H9 (cell line): ENCODE data around the gene DKK3. TPM values are rescaled to one million over a fixed set of nuclear protein-coding genes. Genes with fewer than 3 reads are reported as not detected.

Experiments
- DNase-seq: peaks from one replicate; pipeline ENCODE4 v3.0.0-alpha.2; 2017
- H2AFZ ChIP-seq: one replicate; pipeline ENCODE4 v1.6.1; 2013; ENCODE audit warnings: mild to moderate bottlenecking, low read length, control low read depth, moderate library complexity
- H2AK5ac ChIP-seq: 2 replicates; pipeline ENCODE4 v1.6.1; 2013; ENCODE audit warnings: low read length, control low read depth, mixed read lengths; ENCODE audit not compliant: insufficient read length
- H2BK120ac ChIP-seq: one replicate; pipeline ENCODE4 v1.6.1; 2013; ENCODE audit warnings: low read depth, mild to moderate bottlenecking, low read length, control low read depth, inconsistent platforms; ENCODE audit not compliant: poor library complexity, severe bottlenecking
- H2BK12ac ChIP-seq: 2 replicates; pipeline ENCODE4 v1.6.1; 2013; ENCODE audit warnings: low read length, control low read depth, mixed read lengths, low read depth; ENCODE audit not compliant: insufficient read length
- H2BK15ac ChIP-seq: 2 replicates; pipeline ENCODE4 v1.6.1; 2013; ENCODE audit warnings: low read depth, low read length, control low read depth
- H2BK20ac ChIP-seq: one replicate; pipeline ENCODE4 v1.6.1; 2013; ENCODE audit warnings: low read depth, mild to moderate bottlenecking, low read length, control low read depth, inconsistent platforms; ENCODE audit not compliant: poor library complexity, severe bottlenecking
- H2BK5ac ChIP-seq: 2 replicates; pipeline ENCODE4 v1.6.1; 2013; ENCODE audit warnings: low read length, control low read depth, mixed read lengths; ENCODE audit not compliant: insufficient read length
- H3K14ac ChIP-seq: 2 replicates; pipeline ENCODE4 v1.6.1; 2013; ENCODE audit warnings: low read length, control low read depth; ENCODE audit not compliant: insufficient read depth
- H3K18ac ChIP-seq: 2 replicates; pipeline ENCODE4 v1.6.1; 2013; ENCODE audit warnings: low read depth, mild to moderate bottlenecking, mixed read lengths, low read length, control low read depth; ENCODE audit not compliant: insufficient read length
- H3K23ac ChIP-seq: 2 replicates; pipeline ENCODE4 v1.6.1; 2013; ENCODE audit warnings: low read length, control low read depth, mixed read lengths, low read depth; ENCODE audit not compliant: insufficient read length
- H3K23me2 ChIP-seq: 2 replicates; pipeline ENCODE4 v1.6.1; 2013; ENCODE audit warnings: low read depth, mild to moderate bottlenecking, mixed read lengths, low read length, control low read depth; ENCODE audit not compliant: insufficient read length, poor library complexity, severe bottlenecking
- H3K27ac ChIP-seq: 2 replicates; pipeline ENCODE4 v1.5.1; 2013; ENCODE audit warnings: low read length, control low read depth, mixed read lengths, low read depth; ENCODE audit not compliant: insufficient read length
- H3K27me3 ChIP-seq: 2 replicates; pipeline ENCODE4 v1.6.1; 2013; ENCODE audit warnings: low read length, control low read depth, inconsistent platforms; ENCODE audit not compliant: insufficient read depth
- H3K4ac ChIP-seq: 2 replicates; pipeline ENCODE4 v1.6.1; 2013; ENCODE audit warnings: low read depth, mild to moderate bottlenecking, control low read depth, inconsistent platforms, low read length, moderate library complexity
- H3K4me1 ChIP-seq: 2 replicates; pipeline ENCODE4 v1.6.1; 2013; ENCODE audit warnings: low read length, control low read depth, inconsistent platforms; ENCODE audit not compliant: insufficient read depth
- H3K4me2 ChIP-seq: 2 replicates; pipeline ENCODE4 v1.6.1; 2013; ENCODE audit warnings: low read length, control low read depth, mixed read lengths; ENCODE audit not compliant: insufficient read length, insufficient read depth
- H3K56ac ChIP-seq: 2 replicates; pipeline ENCODE4 v1.6.1; 2013; ENCODE audit warnings: low read depth, mild to moderate bottlenecking, mixed read lengths, low read length, control low read depth; ENCODE audit not compliant: insufficient read length
- H3K79me1 ChIP-seq: 2 replicates; pipeline ENCODE4 v1.6.1; 2013; ENCODE audit warnings: low read depth, mild to moderate bottlenecking, moderate library complexity, low read length, control low read depth, inconsistent platforms; ENCODE audit not compliant: insufficient read depth, poor library complexity, severe bottlenecking
- H3K79me2 ChIP-seq: 2 replicates; pipeline ENCODE4 v1.6.1; 2013; ENCODE audit warnings: low read length, control low read depth, inconsistent platforms; ENCODE audit not compliant: insufficient read depth
- H3K9ac ChIP-seq: 2 replicates; pipeline ENCODE4 v1.6.1; 2013; ENCODE audit warnings: low read length, control low read depth, mixed read lengths; ENCODE audit not compliant: insufficient read length; ENCODE audit errors: extremely low read depth
- H3K9me3 ChIP-seq: one replicate; pipeline ENCODE4 v1.6.1; 2013; ENCODE audit warnings: low read depth, low read length, inconsistent platforms; ENCODE audit not compliant: control insufficient read depth
- H3T11ph ChIP-seq: one replicate; pipeline ENCODE4 v1.6.1; 2013; ENCODE audit warnings: mild to moderate bottlenecking, low read length, control low read depth, inconsistent platforms
- H4K20me1 ChIP-seq: one replicate; pipeline ENCODE4 v1.6.1; 2013; ENCODE audit not compliant: control insufficient read depth, insufficient read length, insufficient read depth
- H4K5ac ChIP-seq: 2 replicates; pipeline ENCODE4 v1.6.1; 2013; ENCODE audit warnings: low read depth, mild to moderate bottlenecking, mixed read lengths, low read length, control low read depth; ENCODE audit not compliant: insufficient read length
- H4K8ac ChIP-seq: replicated peaks from 2 replicates; pipeline ENCODE4 v1.6.1; 2013; ENCODE audit warnings: low read length, control low read depth, mixed read lengths, low read depth; ENCODE audit not compliant: insufficient read length
- H4K91ac ChIP-seq: 2 replicates; pipeline ENCODE4 v1.6.1; 2013; ENCODE audit warnings: low read depth, mild to moderate bottlenecking, moderate library complexity, mixed read lengths, low read length, control low read depth; ENCODE audit not compliant: insufficient read length
- H3K27ac Mint-ChIP-seq, 3 experiments: 2 replicates in 2 of 3; 3 replicates in 1 of 3; pipeline ENCODE4 v1.8.0; 2020 to 2021; ENCODE audit warnings: mixed read lengths in 3 of 3, mild to moderate bottlenecking in 1 of 3, moderate library complexity in 1 of 3
- H3K27me3 Mint-ChIP-seq: 2 replicates; pipeline ENCODE4 v1.8.0; 2021; ENCODE audit warnings: low read depth, mild to moderate bottlenecking, moderate library complexity, mixed read lengths
- H3K36me3 Mint-ChIP-seq, 3 experiments: 2 replicates in 2 of 3; 3 replicates in 1 of 3; pipeline ENCODE4 v1.8.0; 2020 to 2021; ENCODE audit warnings: low read depth in 3 of 3, mixed read lengths in 3 of 3; ENCODE audit not compliant: insufficient read depth in 1 of 3
- H3K4me1 Mint-ChIP-seq, 2 experiments: 2 replicates each; pipeline ENCODE4 v1.8.0; 2020; ENCODE audit warnings: mixed read lengths in 2 of 2
- H3K4me3 Mint-ChIP-seq, 2 experiments: 2 replicates in 1 of 2; 3 replicates in 1 of 2; pipeline ENCODE4 v1.8.0; 2020 to 2021; ENCODE audit warnings: mild to moderate bottlenecking in 2 of 2, mixed read lengths in 2 of 2, moderate library complexity in 1 of 2
- H3K9me3 Mint-ChIP-seq, 2 experiments: 2 replicates in 1 of 2; 3 replicates in 1 of 2; pipeline ENCODE4 v1.8.0; 2020; ENCODE audit warnings: mild to moderate bottlenecking in 2 of 2, mixed read lengths in 2 of 2, moderate library complexity in 1 of 2
- CTCF ChIP-seq: fragments of 200-600 bp; sonication (generic); conservative IDR thresholded peaks from 3 replicates; pipeline ENCODE4 v1.8.0; 2021; ENCODE audit warnings: antibody characterized with exemption, mild to moderate bottlenecking
- WGBS: extraction: QIAGEN DNeasy Blood & Tissue Kit; methylation state at CpG from one replicate; pipeline ENCODE4 v1.1.7; 2013; ENCODE audit warnings: missing lambda C conversion rate, low lambda C conversion rate, mixed read lengths; ENCODE audit not compliant: insufficient read length; ENCODE audit errors: extremely low coverage; 5-methylcytosine and 5-hydroxymethylcytosine counted together
- total RNA-seq: library from RNA; stranded (reverse); gene quantifications from 2 replicates; pipeline ENCODE4 v1.2.1, GENCODE V29; 2021

The DKK3 gene
- total RNA-seq, 1 experiment from 2014 or later = 17.1 TPM

DNA sequence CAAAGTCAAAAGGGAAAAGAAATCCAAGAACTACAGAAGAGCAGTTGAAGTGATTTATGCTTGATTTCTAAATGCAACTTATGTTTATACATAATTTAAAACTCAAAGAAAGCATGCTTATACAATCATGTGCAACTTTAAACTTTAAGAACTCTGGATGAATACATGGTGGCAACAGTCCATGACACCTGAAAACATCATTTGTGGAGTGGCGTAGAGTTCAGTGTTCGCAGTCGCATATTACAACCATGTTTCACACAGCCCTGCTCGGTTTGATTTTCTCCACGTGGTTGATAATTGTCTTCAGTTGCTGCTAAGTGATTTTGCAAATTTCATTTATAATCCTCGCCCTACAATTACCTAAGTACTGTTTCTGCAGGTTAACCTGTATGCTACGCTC, 45.4 kb downstream of the DKK3 start:
- Mint-ChIP-seq H3K9me3 (no peaks in the 10 kb centered on the region), H3K36me3 (peaks cover 0 to 12% (median 5%) of the 10 kb centered on the region in 3 experiments; a peak in 3 of 7 replicates)
- H3K4ac ChIP-seq = no peak overlapping the region

More for the DNA sequence above, 45.4 kb downstream of the DKK3 start:
- Histone ChIP-seq H3K9ac (no peak overlapping the region), H4K8ac (no peak overlapping the region), H3K79me1 (no peaks in the 10 kb centered on the region), H2BK5ac (no peak overlapping the region), H3K18ac (no peak overlapping the region), H2AK5ac (no peak overlapping the region), H3K9me3 (no peaks in the 10 kb centered on the region), H2BK20ac (no peak overlapping the region), H3K27me3 (no peaks in the 10 kb centered on the region), H4K5ac (no peak overlapping the region), H3K4me1 (no peaks in the 10 kb centered on the region; the same call in 1 of the 2 replicates), H3T11ph (no peak overlapping the region), H2BK15ac (no peak overlapping the region), H3K4me2 (no peak overlapping the region), H4K20me1 (no peaks in the 10 kb centered on the region), H2AFZ (no peak overlapping the region), H2BK12ac (no peak overlapping the region), H3K56ac (no peak overlapping the region), H3K14ac (no peak overlapping the region), H3K23me2 (no peaks in the 10 kb centered on the region), H4K91ac (no peak overlapping the region), H3K23ac (no peak overlapping the region), H3K27ac (no peak overlapping the region), H2BK120ac (no peak overlapping the region), H3K79me2 (no peaks in the 10 kb centered on the region)
- no peak for TF ChIP-seq CTCF
- H3K4me3 Mint-ChIP-seq = no peak overlapping the region
- no peak for DNase-seq
- H3K27ac Mint-ChIP-seq = no peak overlapping the region
- peaks cover 15 to 16% of the 10 kb centered on the region in 2 experiments for H3K4me1 Mint-ChIP-seq
- no peaks in the 10 kb centered on the region; the same call in 1 of the 2 replicates for H3K27me3 Mint-ChIP-seq
- WGBS = no CpG with 5 or more reads among the region's 7 CpGs
